Esophagus muscularis mucosa (tissue), 3 donors: ENCODE measurements around the gene RAB29.

ENCODE experiments used
- CTCF ChIP-seq, 3 experiments: fragments of 200-600 bp in 2 of 3; fragments of 450-650 bp in 1 of 3; sonication (generic) in 2 of 3; IDR thresholded peaks; one replicate each; pipeline ENCODE4 v1.5.1; 2017 to 2019; ENCODE audit warnings: antibody characterized with exemption in 3 of 3, mild to moderate bottlenecking in 2 of 3, moderate library complexity in 1 of 3
- POLR2A ChIP-seq: fragments of 450-650 bp; IDR thresholded peaks from one replicate; pipeline ENCODE4 v1.6.1; 2017; ENCODE audit warnings: antibody characterized with exemption, moderate library complexity, mild to moderate bottlenecking, low read depth

GRCh38 chr1:205719015-205719414, 56.3 kb downstream of the RAB29 start:
- TF ChIP-seq CTCF (IDR thresholded peaks at IDR 0.05) (no peak), POLR2A (no peak)
